ENCODE measurements around the gene ZNF451.

- TF ChIP-seq CTCF (IDR thresholded peaks at IDR 0.05) (no peak), POLR2A (IDR thresholded peaks at IDR 0.05) (no peak), EP300 (IDR thresholded peaks at IDR 0.05) (no peak)
Observed at GRCh38 chr6:57097596-57097995, 7.6 kb downstream of the ZNF451 start.

Data from tibial nerve (tissue), 4 donors.